Activated gamma-delta T cell treated with Interleukin-2 at 50 U/mL for 16 hours (primary cell): ENCODE measurements around the gene PCARE.

ENCODE experiments used
- DNase-seq: peaks from one replicate; pipeline ENCODE4 v3.0.0-alpha.2; 2020

Gene PCARE

GRCh38 chr2:29032189-29032588 lies 42.1 kb downstream of the PCARE start:
- DNase-seq: no peak

GRCh38 chr2:29031046-29031445 lies 43.3 kb downstream of the PCARE start:
- no peak for DNase-seq

GRCh38 chr2:29025711-29026110 lies 48.6 kb downstream of the PCARE start:
- DNase-seq: no peak

GRCh38 chr2:29024882-29025430 lies 49.4 kb downstream of the PCARE start:
- DNase-seq: no peak

- DNase-seq: no peak
These were observed 51.1 kb downstream of the PCARE start for GRCh38 chr2:29023188-29023587.

- no peak for DNase-seq
These were observed 51.6 kb downstream of the PCARE start for GRCh38 chr2:29022679-29023078.

- no peak for DNase-seq
These were observed 52.4 kb downstream of the PCARE start for GRCh38 chr2:29021886-29022285.

- DNase-seq: no peak
These were observed 56.4 kb downstream of the PCARE start for GRCh38 chr2:29017716-29018435.

GRCh38 chr2:29016504-29016903 lies 57.8 kb downstream of the PCARE start:
- no peak for DNase-seq

GRCh38 chr2:29015701-29016470 lies 58.4 kb downstream of the PCARE start:
- no peak for DNase-seq

- DNase-seq: peak; percentile 77
These were observed 59.4 kb downstream of the PCARE start for GRCh38 chr2:29014811-29015421.

GRCh38 chr2:29014331-29014730 lies 60.0 kb downstream of the PCARE start:
- DNase-seq: no peak

GRCh38 chr2:29013057-29013780 lies 61.1 kb downstream of the PCARE start:
- no peak for DNase-seq

- DNase-seq: peak; percentile 58
These were observed 62.1 kb downstream of the PCARE start for GRCh38 chr2:29012211-29012681.
